HG03066 (cell line): ENCODE results near the gene S100A14.

Experiments
- ATAC-seq: cut with Tn5 transposase; IDR thresholded peaks from one replicate; pipeline ENCODE4 v1.9.1; 2021; ENCODE audit warnings: low read depth; ENCODE audit not compliant: unreplicated experiment

The S100A14 gene

DNA sequence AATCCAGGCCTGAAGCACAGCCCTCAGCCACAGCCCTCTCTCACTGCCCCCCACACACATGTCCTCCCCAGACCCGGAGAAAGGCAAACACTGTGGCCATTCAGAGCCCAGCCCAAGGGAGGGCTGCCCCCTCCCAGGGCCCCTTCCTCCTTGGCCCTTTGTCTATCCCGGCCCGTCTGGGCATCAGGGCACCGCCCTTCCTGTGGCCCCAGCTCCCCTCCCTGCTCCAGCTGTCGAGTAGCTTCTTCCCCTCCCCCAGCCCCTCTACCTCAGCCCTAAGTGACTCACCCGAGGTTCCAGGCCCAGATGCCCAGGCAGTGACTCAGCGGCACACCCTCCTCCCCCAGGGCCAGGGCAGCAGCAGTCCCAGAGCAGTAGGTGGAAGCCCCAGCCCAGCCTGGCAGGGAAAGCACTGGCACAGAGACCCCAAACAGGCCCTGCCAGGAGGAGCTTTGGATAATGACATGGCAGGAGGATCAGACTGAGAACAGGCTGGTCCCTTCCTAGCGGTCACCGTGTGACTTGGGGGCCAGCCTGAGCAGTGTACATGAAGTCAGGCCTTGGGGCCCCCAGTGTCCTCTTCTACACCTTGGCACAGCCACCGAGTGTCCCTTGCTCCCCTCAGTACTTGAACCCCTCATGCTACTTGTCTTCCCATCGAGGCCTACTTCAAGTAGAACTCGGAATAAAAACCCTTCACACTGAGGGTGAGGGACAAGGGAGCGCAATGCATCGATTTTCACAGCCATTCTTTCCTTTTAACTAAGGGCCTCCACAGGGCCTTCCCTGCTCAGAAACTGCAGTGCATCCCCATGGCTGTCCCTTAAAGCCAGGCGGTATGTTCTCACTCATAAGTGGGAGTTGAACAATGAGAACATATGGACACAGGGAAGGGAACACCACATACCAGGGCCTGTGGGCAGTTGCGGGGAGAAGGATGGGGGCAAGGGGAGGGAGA, 49.4 kb downstream of the S100A14 start:
- ATAC-seq, result peak; percentile 42

DNA sequence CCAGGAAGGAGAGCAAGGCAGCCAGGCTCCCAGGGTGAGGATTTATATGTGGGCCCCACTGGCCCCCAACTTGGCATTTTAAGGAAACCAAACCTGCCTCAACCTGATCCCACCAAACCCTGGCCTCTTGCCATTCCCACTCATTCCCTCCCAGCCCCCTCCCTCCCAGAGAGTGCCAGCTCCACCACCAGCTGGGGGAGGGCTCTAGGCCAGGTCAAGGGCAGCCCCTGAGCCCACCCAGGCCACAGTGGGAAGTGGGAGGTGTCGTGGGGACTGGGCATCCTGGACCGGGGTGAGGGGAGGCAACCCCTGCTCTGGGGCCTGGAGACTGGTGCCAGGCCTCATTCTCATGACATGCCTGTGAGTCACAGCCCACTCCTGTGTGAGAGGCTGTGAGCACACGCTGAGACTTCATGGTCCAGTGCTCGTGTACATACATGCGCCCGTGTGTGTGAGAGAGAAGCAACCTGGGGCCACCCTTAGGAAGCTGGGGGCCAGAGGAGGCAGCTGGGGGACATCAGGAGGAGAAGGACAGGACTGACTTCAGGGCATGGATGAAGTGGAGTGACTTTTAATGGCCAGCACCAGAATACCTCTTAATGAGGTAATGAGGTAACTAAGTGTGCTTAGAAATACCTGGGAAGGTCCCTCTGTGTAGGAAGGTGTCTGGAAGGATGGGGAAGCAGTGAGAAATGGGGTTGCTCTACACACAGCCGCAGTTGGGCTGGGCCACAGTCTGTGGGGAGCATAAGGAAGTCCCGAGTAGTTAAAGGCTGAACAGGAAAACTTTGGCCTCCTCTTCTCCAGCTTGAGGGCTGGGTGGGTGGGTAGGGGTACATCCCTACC, 50.4 kb downstream of the S100A14 start, which contains the start of gene S100A2:
Gene S100A2 (minus strand): TSS at position 316 of the 846 bp plus-strand sequence. CDS start 1,967 bp downstream, outside the sequence.
- ATAC-seq, result peak; percentile 16
